K562 (cell line): Measurements from ENCODE around the gene COA3. TPM values are rescaled to one million over a fixed set of nuclear protein-coding genes. Genes with fewer than 3 reads are reported as not detected.

Experiments used
- CAMTA2 ChIP-seq: fragments of 250-450 bp; sonication (Bioruptor Pico); conservative IDR thresholded peaks from 2 replicates; pipeline ENCODE4 v1.5.1; 2022
- CBFB ChIP-seq: sonication (generic); formaldehyde crosslinking; IDR thresholded peaks from 2 replicates; pipeline ENCODE4 v1.4.0; 2020; ENCODE audit warnings: mild to moderate bottlenecking, missing genetic modification reagents
- EP400 ChIP-seq: fragments of 450-650 bp; IDR thresholded peaks from 2 replicates; pipeline ENCODE4 v1.6.1; 2017; ENCODE audit warnings: antibody characterized with exemption, mild to moderate bottlenecking, moderate library complexity
- ETV6 ChIP-seq, 3 experiments: fragments of 150-350 bp in 1 of 3; sonication (generic) in 1 of 3; formaldehyde crosslinking in 1 of 3; IDR thresholded peaks; 2 replicates each; pipeline versions ENCODE4 v1.6.1 to v1.8.0; 2014 to 2022; ENCODE audit warnings: borderline replicate concordance in 2 of 3, low read depth in 2 of 3, antibody characterized with exemption in 1 of 3, low read length in 1 of 3, mild to moderate bottlenecking in 1 of 3, missing genetic modification reagents in 1 of 3
- HDAC3 ChIP-seq: fragments of 450-650 bp; IDR thresholded peaks from 2 replicates; pipeline ENCODE4 v1.6.1; 2018; ENCODE audit warnings: borderline replicate concordance, mild to moderate bottlenecking, moderate library complexity; ENCODE audit not compliant: partially characterized antibody
- KAT7 ChIP-seq: sonication (generic); formaldehyde crosslinking; IDR thresholded peaks from 2 replicates; pipeline ENCODE4 v1.8.0; 2022; ENCODE audit warnings: missing genetic modification reagents, mild to moderate bottlenecking, borderline replicate concordance
- KLF1 ChIP-seq: fragments of 450-650 bp; IDR thresholded peaks from 2 replicates; pipeline ENCODE4 v1.6.1; 2016; ENCODE audit warnings: missing genetic modification characterization, missing compliant biosample characterization
- MTA1 ChIP-seq: fragments of 450-650 bp; IDR thresholded peaks from 2 replicates; pipeline ENCODE4 v1.6.1; 2017; ENCODE audit warnings: borderline replicate concordance
- NR2C1 ChIP-seq, 2 experiments: fragments of 450-650 bp; IDR thresholded peaks; 2 replicates each; pipeline ENCODE4 v1.6.1; 2017; ENCODE audit warnings: mild to moderate bottlenecking in 2 of 2, antibody characterized with exemption in 1 of 2, inconsistent platforms in 1 of 2, missing compliant biosample characterization in 1 of 2, missing genetic modification characterization in 1 of 2
- RNF2 ChIP-seq: sonication (generic); IDR thresholded peaks from 2 replicates; pipeline ENCODE4 v1.6.1; 2016
- SAP30 ChIP-seq: fragments of 200-600 bp; sonication (generic); IDR thresholded peaks from 2 replicates; pipeline ENCODE4 v1.6.1; 2012; ENCODE audit warnings: borderline replicate concordance, low read depth, mild to moderate bottlenecking, moderate library complexity, low read length, control low read depth, inconsistent platforms; ENCODE audit not compliant: insufficient read depth, poor library complexity, severe bottlenecking
- SIN3A ChIP-seq, 2 experiments: fragments of 150-350 bp in 1 of 2; IDR thresholded peaks; 2 replicates each; pipeline ENCODE4 v1.6.1; 2011 to 2016; ENCODE audit warnings: borderline replicate concordance in 2 of 2, low read depth in 2 of 2, low read length in 2 of 2, mild to moderate bottlenecking in 2 of 2, moderate library complexity in 2 of 2; ENCODE audit not compliant: control insufficient read depth in 1 of 2
- SIN3B ChIP-seq: fragments of 450-650 bp; IDR thresholded peaks from 2 replicates; pipeline ENCODE4 v1.6.1; 2017; ENCODE audit warnings: low read depth, mild to moderate bottlenecking, moderate library complexity
- ZEB2 ChIP-seq: fragments of 450-650 bp; IDR thresholded peaks from 2 replicates; pipeline ENCODE4 v1.6.1; 2016
- ZFP36 ChIP-seq: fragments of 150-350 bp; IDR thresholded peaks from 2 replicates; pipeline ENCODE4 v1.6.1; 2018; ENCODE audit warnings: low read length, low read depth; ENCODE audit not compliant: partially characterized antibody
- ZNF316 ChIP-seq: fragments of 450-650 bp; IDR thresholded peaks from 2 replicates; pipeline ENCODE4 v1.6.1; 2016
- polyA plus RNA-seq, 8 experiments: library from polyadenylated mRNA; depleted of rRNA in 4 of 8; stranded (reverse) in 5 of 8; unstranded in 3 of 8; fragments of >200 nt; fragmentation: Nextera tagmentation in 2 of 8; fragmentation: Illumina TruSeq in 1 of 8; extraction: Ambion mirVana in 2 of 8; extraction: Trizol in 1 of 8; gene quantifications; 2 replicates each; pipeline versions ENCODE4 v1.2.1 to v1.2.3, GENCODE V29; 2011 to 2014; ENCODE audit warnings: inconsistent platforms in 1 of 8, missing spikeins in 1 of 8
- total RNA-seq, 7 experiments: library from RNA; depleted of rRNA in 6 of 7; stranded (reverse); fragments of >200 nt in 6 of 7; fragmentation: Illumina TruSeq in 2 of 7; extraction: Trizol in 2 of 7; gene quantifications; 2 replicates each; pipeline versions ENCODE4 v1.2.1 to v1.2.3, GENCODE V29; 2011 to 2021; ENCODE audit warnings: low replicate concordance in 1 of 7
- TF ChIP-seq, protein P1 (sequence below), 3 experiments: IDR thresholded peaks in 2 of 3; conservative IDR thresholded peaks in 1 of 3; 2 replicates each; pipeline ENCODE4 v1.5.1; 2011 to 2012; ENCODE audit warnings: low read length in 3 of 3, mild to moderate bottlenecking in 3 of 3, control low read depth in 2 of 3, improper control_type of control experiment in 1 of 3, inconsistent platforms in 1 of 3, low read depth in 1 of 3, mixed read lengths in 1 of 3, moderate library complexity in 1 of 3; ENCODE audit not compliant: insufficient read depth in 2 of 3
- TF ChIP-seq, protein P2 (sequence below): fragments of 450-650 bp; IDR thresholded peaks from 2 replicates; pipeline ENCODE4 v1.6.1; 2016; ENCODE audit warnings: borderline replicate concordance
- TF ChIP-seq, protein P3 (sequence below), 2 experiments: fragments of 450-650 bp in 1 of 2; IDR thresholded peaks; 2 replicates each; pipeline ENCODE4 v1.6.1; 2011 to 2017; ENCODE audit warnings: low read depth in 2 of 2, antibody characterized with exemption in 1 of 2, borderline replicate concordance in 1 of 2, low read length in 1 of 2, mild to moderate bottlenecking in 1 of 2, mixed read lengths in 1 of 2; ENCODE audit not compliant: control insufficient read depth in 1 of 2

The COA3 gene
- total and polyA plus RNA-seq, 9 of the 15 experiments (the other 6 are each of a cell fraction or from before 2014, with no cell fraction given): 49.6 to 153 (median 61.4) TPM

DNA sequence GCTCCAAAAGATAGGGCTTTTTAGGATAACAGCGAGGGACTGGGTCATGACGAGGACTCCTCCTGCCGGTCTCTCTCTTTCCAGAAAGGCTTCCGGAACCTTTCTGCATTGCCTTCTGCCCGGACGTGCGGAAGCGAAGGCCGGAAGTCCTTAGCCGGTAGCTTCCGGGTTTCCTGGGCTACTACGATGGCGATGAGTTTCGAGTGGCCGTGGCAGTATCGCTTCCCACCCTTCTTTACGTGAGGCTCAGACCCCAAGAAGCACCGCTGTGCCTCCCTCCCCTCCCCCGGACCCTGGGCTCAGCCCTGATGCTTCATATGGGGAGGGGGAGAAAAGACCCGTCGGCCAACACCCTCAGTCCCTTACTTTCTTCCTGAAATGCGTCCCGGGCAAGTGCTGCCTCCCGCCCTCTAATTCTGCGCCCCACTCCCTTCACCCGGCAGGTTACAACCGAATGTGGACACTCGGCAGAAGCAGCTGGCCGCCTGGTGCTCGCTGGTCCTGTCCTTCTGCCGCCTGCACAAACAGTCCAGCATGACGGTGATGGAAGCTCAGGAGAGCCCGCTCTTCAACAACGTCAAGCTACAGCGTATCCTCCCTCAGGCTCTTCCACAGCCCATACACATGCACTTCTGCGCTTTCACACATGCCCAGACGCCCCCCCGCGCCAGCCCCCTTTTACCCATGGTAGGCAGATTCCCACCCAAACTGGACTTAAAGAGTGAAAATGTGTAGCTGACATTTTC lies 25.0 kb downstream of the COA3 start, which contains the start of gene VPS25 (continued):
- TF ChIP-seq ZFP36: no peak
- peak; percentile 76; the same call in 1 of the 2 replicates for TF ChIP-seq RNF2
- peak; percentile 22 for TF ChIP-seq HDAC3
- TF ChIP-seq, protein P1, sequence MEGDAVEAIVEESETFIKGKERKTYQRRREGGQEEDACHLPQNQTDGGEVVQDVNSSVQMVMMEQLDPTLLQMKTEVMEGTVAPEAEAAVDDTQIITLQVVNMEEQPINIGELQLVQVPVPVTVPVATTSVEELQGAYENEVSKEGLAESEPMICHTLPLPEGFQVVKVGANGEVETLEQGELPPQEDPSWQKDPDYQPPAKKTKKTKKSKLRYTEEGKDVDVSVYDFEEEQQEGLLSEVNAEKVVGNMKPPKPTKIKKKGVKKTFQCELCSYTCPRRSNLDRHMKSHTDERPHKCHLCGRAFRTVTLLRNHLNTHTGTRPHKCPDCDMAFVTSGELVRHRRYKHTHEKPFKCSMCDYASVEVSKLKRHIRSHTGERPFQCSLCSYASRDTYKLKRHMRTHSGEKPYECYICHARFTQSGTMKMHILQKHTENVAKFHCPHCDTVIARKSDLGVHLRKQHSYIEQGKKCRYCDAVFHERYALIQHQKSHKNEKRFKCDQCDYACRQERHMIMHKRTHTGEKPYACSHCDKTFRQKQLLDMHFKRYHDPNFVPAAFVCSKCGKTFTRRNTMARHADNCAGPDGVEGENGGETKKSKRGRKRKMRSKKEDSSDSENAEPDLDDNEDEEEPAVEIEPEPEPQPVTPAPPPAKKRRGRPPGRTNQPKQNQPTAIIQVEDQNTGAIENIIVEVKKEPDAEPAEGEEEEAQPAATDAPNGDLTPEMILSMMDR (IDR thresholded peaks at IDR 0.05 in 2 of 3, conservative IDR thresholded peaks at IDR 0.05 in 1 of 3; ENCODE audit: insufficient read depth in 2 of 3, low read depth in 1 of 3, low read length in 3 of 3): peak; percentile 20 to 36 (median 33); a peak in 2 of 6 replicates
- peak; percentile 81 to 89; a peak in 2 of 4 replicates for TF ChIP-seq ETV6 (IDR thresholded peaks at IDR 0.05; ENCODE audit: borderline replicate concordance in 1 of 2, low read depth in 2 of 2, low read length in 1 of 2)
- no peak for TF ChIP-seq ETV6 (CRISPR knock-in tag; IDR thresholded peaks at IDR 0.05; ENCODE audit: borderline replicate concordance)
- peak; percentile 80 for TF ChIP-seq NR2C1 (IDR thresholded peaks at IDR 0.05)
- TF ChIP-seq NR2C1 (tag; IDR thresholded peaks at IDR 0.05): peak; percentile 88
- no peak; the same call in 1 of the 2 replicates for TF ChIP-seq CBFB (CRISPR knock-in tag)
- TF ChIP-seq SIN3A (IDR thresholded peaks at IDR 0.05; ENCODE audit: borderline replicate concordance in 2 of 2, control insufficient read depth in 1 of 2, low read depth in 2 of 2, low read length in 2 of 2): peak in 1 of 2 experiments; percentile 63; a peak in 1 of 4 replicates
- no peak for TF ChIP-seq ZNF316
- no peak for TF ChIP-seq CAMTA2 (CRISPR knock-in tag)
- peak; percentile 94 for TF ChIP-seq SIN3B
- TF ChIP-seq KLF1 (tag): 0 out of 2 replicates have a peak, but pooled peaks have one; percentile 29
- TF ChIP-seq, protein P2, sequence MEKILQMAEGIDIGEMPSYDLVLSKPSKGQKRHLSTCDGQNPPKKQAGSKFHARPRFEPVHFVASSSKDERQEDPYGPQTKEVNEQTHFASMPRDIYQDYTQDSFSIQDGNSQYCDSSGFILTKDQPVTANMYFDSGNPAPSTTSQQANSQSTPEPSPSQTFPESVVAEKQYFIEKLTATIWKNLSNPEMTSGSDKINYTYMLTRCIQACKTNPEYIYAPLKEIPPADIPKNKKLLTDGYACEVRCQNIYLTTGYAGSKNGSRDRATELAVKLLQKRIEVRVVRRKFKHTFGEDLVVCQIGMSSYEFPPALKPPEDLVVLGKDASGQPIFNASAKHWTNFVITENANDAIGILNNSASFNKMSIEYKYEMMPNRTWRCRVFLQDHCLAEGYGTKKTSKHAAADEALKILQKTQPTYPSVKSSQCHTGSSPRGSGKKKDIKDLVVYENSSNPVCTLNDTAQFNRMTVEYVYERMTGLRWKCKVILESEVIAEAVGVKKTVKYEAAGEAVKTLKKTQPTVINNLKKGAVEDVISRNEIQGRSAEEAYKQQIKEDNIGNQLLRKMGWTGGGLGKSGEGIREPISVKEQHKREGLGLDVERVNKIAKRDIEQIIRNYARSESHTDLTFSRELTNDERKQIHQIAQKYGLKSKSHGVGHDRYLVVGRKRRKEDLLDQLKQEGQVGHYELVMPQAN: peak; percentile 69; the same call in 1 of the 2 replicates
- TF ChIP-seq EP400: peak; percentile 78
- peak; percentile 58 for TF ChIP-seq SAP30
- no peak for TF ChIP-seq MTA1
- TF ChIP-seq, protein P3, sequence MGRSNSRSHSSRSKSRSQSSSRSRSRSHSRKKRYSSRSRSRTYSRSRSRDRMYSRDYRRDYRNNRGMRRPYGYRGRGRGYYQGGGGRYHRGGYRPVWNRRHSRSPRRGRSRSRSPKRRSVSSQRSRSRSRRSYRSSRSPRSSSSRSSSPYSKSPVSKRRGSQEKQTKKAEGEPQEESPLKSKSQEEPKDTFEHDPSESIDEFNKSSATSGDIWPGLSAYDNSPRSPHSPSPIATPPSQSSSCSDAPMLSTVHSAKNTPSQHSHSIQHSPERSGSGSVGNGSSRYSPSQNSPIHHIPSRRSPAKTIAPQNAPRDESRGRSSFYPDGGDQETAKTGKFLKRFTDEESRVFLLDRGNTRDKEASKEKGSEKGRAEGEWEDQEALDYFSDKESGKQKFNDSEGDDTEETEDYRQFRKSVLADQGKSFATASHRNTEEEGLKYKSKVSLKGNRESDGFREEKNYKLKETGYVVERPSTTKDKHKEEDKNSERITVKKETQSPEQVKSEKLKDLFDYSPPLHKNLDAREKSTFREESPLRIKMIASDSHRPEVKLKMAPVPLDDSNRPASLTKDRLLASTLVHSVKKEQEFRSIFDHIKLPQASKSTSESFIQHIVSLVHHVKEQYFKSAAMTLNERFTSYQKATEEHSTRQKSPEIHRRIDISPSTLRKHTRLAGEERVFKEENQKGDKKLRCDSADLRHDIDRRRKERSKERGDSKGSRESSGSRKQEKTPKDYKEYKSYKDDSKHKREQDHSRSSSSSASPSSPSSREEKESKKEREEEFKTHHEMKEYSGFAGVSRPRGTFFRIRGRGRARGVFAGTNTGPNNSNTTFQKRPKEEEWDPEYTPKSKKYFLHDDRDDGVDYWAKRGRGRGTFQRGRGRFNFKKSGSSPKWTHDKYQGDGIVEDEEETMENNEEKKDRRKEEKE (IDR thresholded peaks at IDR 0.05; ENCODE audit: borderline replicate concordance in 1 of 2, control insufficient read depth in 1 of 2, low read depth in 2 of 2, low read length in 1 of 2): peak in 1 of 2 experiments; percentile 95; a peak in 2 of 4 replicates
- TF ChIP-seq ZEB2: peak; percentile 96
- TF ChIP-seq KAT7 (CRISPR knock-in tag): peak; percentile 91; the same call in 1 of the 2 replicates
